RWPE2 (cell line): ENCODE results near the gene TBC1D14.
"Not testable (repeated sequence)": the region's sequence is repeated elsewhere in the genome, so short reads cannot be mapped to it uniquely, and the experiment has no call there.

ENCODE experiments used
- ATAC-seq: fragments of 200-7000 bp; cut with Tn5 transposase; 3 replicates; pipeline ENCODE4 v1.9.1; 2021; ENCODE audit warnings: low read depth
- DNase-seq: peaks from one replicate; pipeline ENCODE4 v3.0.0-alpha.2; 2020; ENCODE audit warnings: low spot score
- H3K27ac ChIP-seq: fragments of 450-650 bp; 2 replicates; pipeline ENCODE4 v1.5.1; 2017; ENCODE audit warnings: mild to moderate bottlenecking; ENCODE audit not compliant: poor library complexity, severe bottlenecking
- H3K27me3 ChIP-seq: fragments of 250-450 bp; sonication (Bioruptor Pico); 2 replicates; pipeline ENCODE4 v1.5.1; 2021; ENCODE audit warnings: mild to moderate bottlenecking, moderate library complexity; ENCODE audit not compliant: insufficient read depth, poor library complexity, severe bottlenecking
- H3K36me3 ChIP-seq: fragments of 250-450 bp; sonication (Bioruptor Pico); 2 replicates; pipeline ENCODE4 v1.5.1; 2020; ENCODE audit warnings: low read depth, mild to moderate bottlenecking, moderate library complexity
- H3K4me1 ChIP-seq: fragments of 250-450 bp; sonication (Bioruptor Pico); 2 replicates; pipeline ENCODE4 v1.5.1; 2021; ENCODE audit warnings: mild to moderate bottlenecking, moderate library complexity; ENCODE audit not compliant: insufficient read depth, poor library complexity, severe bottlenecking
- H3K4me3 ChIP-seq: fragments of 250-450 bp; sonication (Bioruptor Pico); 2 replicates; pipeline ENCODE4 v1.5.1; 2021; ENCODE audit warnings: mild to moderate bottlenecking, moderate library complexity; ENCODE audit not compliant: severe bottlenecking
- H3K9me3 ChIP-seq: fragments of 250-450 bp; sonication (Bioruptor Pico); 2 replicates; pipeline ENCODE4 v1.5.1; 2021; ENCODE audit warnings: mild to moderate bottlenecking, moderate library complexity; ENCODE audit not compliant: severe bottlenecking
- CTCF ChIP-seq: fragments of 450-650 bp; IDR thresholded peaks from one replicate; pipeline ENCODE4 v1.5.1; 2017; ENCODE audit warnings: mild to moderate bottlenecking, moderate library complexity; ENCODE audit not compliant: poor library complexity, severe bottlenecking

TBC1D14 gene

GRCh38 chr4:6890358-6890757 is 19.3 kb upstream of the TBC1D14 start:
- no peaks in the 10 kb centered on the region for H3K4me1 ChIP-seq

GRCh38 chr4:6890971-6891370 is 18.7 kb upstream of the TBC1D14 start:
- not testable (repeated sequence) for ATAC-seq

More at GRCh38 chr4:6890358-6890757, 19.3 kb upstream of the TBC1D14 start:
- ATAC-seq (no peak), DNase-seq (no peak)
- Histone ChIP-seq H3K36me3 (no peaks in the 10 kb centered on the region), H3K9me3 (peaks cover 3% of the 10 kb centered on the region), H3K27me3 (no peaks in the 10 kb centered on the region), H3K27ac (no peak overlapping the region), H3K4me3 (no peak overlapping the region)
- no peak for TF ChIP-seq CTCF

GRCh38 chr4:6891436-6892170 is 18.0 kb upstream of the TBC1D14 start:
- Histone ChIP-seq H3K9me3 (peaks cover 3% of the 10 kb centered on the region), H3K36me3 (no peaks in the 10 kb centered on the region), H3K4me1 (no peaks in the 10 kb centered on the region), H3K27ac (no peak overlapping the region), H3K27me3 (no peaks in the 10 kb centered on the region), H3K4me3 (no peak overlapping the region)
- ATAC-seq: no peak
- TF ChIP-seq CTCF: no peak
- DNase-seq: no peak

More at GRCh38 chr4:6890971-6891370, 18.7 kb upstream of the TBC1D14 start:
- DNase-seq, H3K9me3 ChIP-seq, H3K27ac ChIP-seq, H3K4me1 ChIP-seq, H3K27me3 ChIP-seq, H3K36me3 ChIP-seq, H3K4me3 ChIP-seq: not testable (repeated sequence)

GRCh38 chr4:6892190-6892908 is 17.3 kb upstream of the TBC1D14 start:
- no peaks in the 10 kb centered on the region for H3K36me3 ChIP-seq
- ATAC-seq: no peak

GRCh38 chr4:6892909-6893202 is 16.8 kb upstream of the TBC1D14 start:
- H3K4me1 ChIP-seq: no peaks in the 10 kb centered on the region
- H3K9me3 ChIP-seq: peaks cover 3% of the 10 kb centered on the region
- DNase-seq: no peak
- no peaks in the 10 kb centered on the region for H3K36me3 ChIP-seq
- no peaks in the 10 kb centered on the region for H3K27me3 ChIP-seq
- H3K4me3 ChIP-seq: no peak overlapping the region
- ATAC-seq: no peak
- no peak overlapping the region for H3K27ac ChIP-seq
- no peak for TF ChIP-seq CTCF

More at GRCh38 chr4:6892190-6892908, 17.3 kb upstream of the TBC1D14 start:
- no peak for TF ChIP-seq CTCF
- Histone ChIP-seq H3K4me3 (no peak overlapping the region), H3K27ac (no peak overlapping the region), H3K4me1 (no peaks in the 10 kb centered on the region), H3K27me3 (no peaks in the 10 kb centered on the region), H3K9me3 (peaks cover 3% of the 10 kb centered on the region)
- no peak for DNase-seq
